PC-9 (cell line): ENCODE results near the gene KCNE1. TPM values are rescaled to one million over a fixed set of nuclear protein-coding genes. Genes with fewer than 3 reads are reported as not detected.

Source experiments
- BruUV-seq: library from RNA; stranded (reverse); fragments of 400-500 nt; replicated peaks from 2 replicates; lab custom pipeline; 2021; lab: Mats Ljungman, UMichigan
- CTCF ChIA-PET: fragments of 300-600 bp; sonication (Branson Sonifier 250); formaldehyde crosslinking; loops from one replicate; lab custom pipeline; 2022; ENCODE audit warnings: antibody characterized with exemption; lab: Charles Lee
- POLR2A ChIA-PET: fragments of 300-600 bp; sonication (Branson Sonifier 250); formaldehyde crosslinking; loops from one replicate; lab custom pipeline; 2022; ENCODE audit warnings: antibody characterized with exemption; ENCODE audit not compliant: unreplicated experiment; lab: Charles Lee
- DNase-seq, 2 experiments: peaks; one replicate each; pipeline versions ENCODE4 v3.0.0 to v3.0.0-alpha.2; 2015 to 2022; ENCODE audit warnings: mixed read lengths in 1 of 2
- H2AFZ ChIP-seq: fragments of 200-600 bp; sonication (generic); 2 replicates; pipeline ENCODE4 v1.8.1; 2017; ENCODE audit warnings: antibody characterized with exemption
- H3F3A ChIP-seq: fragments of 200-600 bp; sonication (generic); 2 replicates; pipeline ENCODE4 v1.8.1; 2017; ENCODE audit warnings: antibody characterized with exemption, mild to moderate bottlenecking, low read depth; ENCODE audit not compliant: insufficient read depth
- H3K27ac ChIP-seq: fragments of 200-600 bp; sonication (generic); 2 replicates; pipeline ENCODE4 v1.6.1; 2016; ENCODE audit warnings: mixed run types
- H3K27me3 ChIP-seq: fragments of 200-600 bp; sonication (generic); 2 replicates; pipeline ENCODE4 v1.6.1; 2016; ENCODE audit warnings: low read depth, mixed run types; ENCODE audit not compliant: insufficient read depth
- H3K36me3 ChIP-seq: fragments of 200-600 bp; sonication (generic); 2 replicates; pipeline ENCODE4 v1.6.1; 2016; ENCODE audit warnings: low read depth, mixed run types
- H3K4me1 ChIP-seq: fragments of 200-600 bp; sonication (generic); replicated peaks from 2 replicates; pipeline ENCODE4 v1.6.1; 2016; ENCODE audit warnings: mixed run types; ENCODE audit not compliant: insufficient read depth
- H3K4me2 ChIP-seq: fragments of 200-600 bp; sonication (generic); 2 replicates; pipeline ENCODE4 v1.6.1; 2017; ENCODE audit warnings: mixed run types
- H3K4me3 ChIP-seq: fragments of 200-600 bp; sonication (generic); 2 replicates; pipeline ENCODE4 v1.6.1; 2016; ENCODE audit warnings: mixed run types
- H3K79me2 ChIP-seq: fragments of 200-600 bp; sonication (generic); 2 replicates; pipeline ENCODE4 v1.6.1; 2017; ENCODE audit warnings: low read depth, mixed run types
- H3K9me2 ChIP-seq: fragments of 200-600 bp; sonication (generic); 2 replicates; pipeline ENCODE4 v1.8.1; 2017; ENCODE audit warnings: mild to moderate bottlenecking; ENCODE audit not compliant: insufficient read depth
- H3K9me3 ChIP-seq: fragments of 200-600 bp; sonication (generic); 2 replicates; pipeline ENCODE4 v1.8.1; 2016; ENCODE audit warnings: low read depth; ENCODE audit not compliant: insufficient read depth
- H4K20me1 ChIP-seq: fragments of 200-600 bp; sonication (generic); 2 replicates; pipeline ENCODE4 v1.8.1; 2017; ENCODE audit not compliant: insufficient read depth
- CTCF ChIP-seq: fragments of 200-600 bp; sonication (generic); conservative IDR thresholded peaks from 2 replicates; pipeline ENCODE4 v1.6.1; 2017; ENCODE audit warnings: mixed run types, antibody characterized with exemption, mild to moderate bottlenecking, moderate library complexity
- EZH2 ChIP-seq: fragments of 200-600 bp; sonication (generic); IDR thresholded peaks from 2 replicates; pipeline ENCODE4 v1.8.0; 2017; ENCODE audit warnings: antibody characterized with exemption, low read depth
- intact Hi-C: fragments of 100-400 bp; cut with micrococcal nuclease; formaldehyde crosslinking; loops from one replicate; pipeline ENCODE4 v1.10.0; 2022; ENCODE audit not compliant: unreplicated experiment
- total RNA-seq: library from RNA; stranded (reverse); gene quantifications from 2 replicates; pipeline ENCODE4 v1.2.3, GENCODE V29; 2021

KCNE1 gene
- total RNA-seq, 1 experiment from 2014 or later, result 0.31 TPM

DNA sequence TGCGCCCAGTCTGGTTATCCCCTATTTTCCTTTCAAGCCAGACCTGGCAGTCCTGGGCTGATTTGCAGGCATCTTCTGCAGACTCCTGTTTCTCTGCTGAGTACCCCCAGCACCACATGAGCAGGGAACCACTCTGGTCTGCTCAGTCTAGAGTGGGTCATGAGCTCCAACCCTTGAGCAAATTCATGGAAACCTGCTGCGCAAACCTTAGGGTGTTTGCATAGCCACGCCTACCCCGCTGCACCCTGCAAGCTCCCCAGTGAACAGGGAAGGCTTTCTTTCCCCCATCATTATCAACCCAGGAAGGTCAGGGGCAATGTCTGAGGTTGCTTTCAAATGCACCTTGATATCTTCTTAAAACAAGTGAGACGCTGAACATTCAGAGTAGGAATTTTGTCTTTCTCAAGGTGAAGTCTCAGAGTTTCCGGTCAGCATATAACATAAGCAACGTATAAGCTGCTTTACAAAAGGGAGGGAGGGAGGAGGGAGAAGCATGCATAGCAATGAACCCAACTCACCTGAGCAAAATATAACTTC, 11.1 kb upstream of the KCNE1 start:
- ChIA-PET POLR2A (no interaction called here), CTCF (no interaction called here)
- no peak for TF ChIP-seq CTCF
- no peak for TF ChIP-seq EZH2
- Histone ChIP-seq H3K9me2 (no peaks in the 10 kb centered on the region), H3K36me3 (no peaks in the 10 kb centered on the region; the same call in 1 of the 2 replicates), H3K79me2 (peaks cover 12% of the 10 kb centered on the region), H3K4me2 (no peak overlapping the region), H3K27me3 (no peaks in the 10 kb centered on the region), H3K4me1 (peaks cover 22% of the 10 kb centered on the region), H3F3A (peaks cover 8% of the 10 kb centered on the region; the same call in 1 of the 2 replicates), H3K27ac (no peak overlapping the region), H3K9me3 (no peaks in the 10 kb centered on the region), H4K20me1 (no peaks in the 10 kb centered on the region), H2AFZ (no peak overlapping the region), H3K4me3 (no peak overlapping the region)
- intact Hi-C loops, result no loop called here
- no peak for DNase-seq
- no TSS peak for BruUV-seq

DNA sequence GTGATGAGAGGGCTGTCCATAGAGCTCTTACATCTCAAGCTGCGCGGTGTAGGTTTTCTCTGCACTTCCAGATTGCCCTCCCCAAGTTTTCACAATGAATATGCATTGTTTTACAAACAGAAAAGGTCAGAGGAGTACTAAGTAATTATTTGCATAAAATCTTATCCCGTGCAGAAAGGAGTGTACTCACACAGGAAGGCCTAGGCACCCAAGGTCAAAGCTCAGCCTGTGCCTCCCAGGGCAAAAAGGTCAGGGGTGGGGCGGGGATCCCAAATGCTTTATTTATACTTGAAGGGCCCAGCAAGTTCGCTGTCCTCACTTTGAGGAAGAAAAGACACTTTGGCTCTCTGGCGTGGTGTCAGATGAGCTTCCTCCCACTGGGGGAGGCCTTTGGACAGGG, 10.3 kb upstream of the KCNE1 start:
- Histone ChIP-seq H3K4me1 (peaks cover 14% of the 10 kb centered on the region), H3F3A (peaks cover 4% of the 10 kb centered on the region; the same call in 1 of the 2 replicates), H3K27ac (no peak overlapping the region), H3K36me3 (no peaks in the 10 kb centered on the region; the same call in 1 of the 2 replicates), H2AFZ (no peak overlapping the region), H3K9me2 (no peaks in the 10 kb centered on the region), H4K20me1 (no peaks in the 10 kb centered on the region), H3K9me3 (no peaks in the 10 kb centered on the region), H3K4me2 (no peak overlapping the region), H3K27me3 (no peaks in the 10 kb centered on the region), H3K79me2 (peaks cover 12% of the 10 kb centered on the region), H3K4me3 (no peak overlapping the region)
- DNase-seq, result no peak
- intact Hi-C loops, result no loop called here
- no TSS peak for BruUV-seq
- CTCF ChIA-PET, result no interaction called here
- no peak for TF ChIP-seq EZH2
- no peak for TF ChIP-seq CTCF
- POLR2A ChIA-PET, result no interaction called here

GRCh38 chr21:34521561-34521960, 9.6 kb upstream of the KCNE1 start:
- H3K4me1 ChIP-seq, result peaks cover 10% of the 10 kb centered on the region; the same call in 1 of the 2 replicates
- no peaks in the 10 kb centered on the region for H3K9me3 ChIP-seq
- BruUV-seq, result no TSS peak
- POLR2A ChIA-PET, result no interaction called here
- no peak for DNase-seq
- H3F3A ChIP-seq, result no peaks in the 10 kb centered on the region
- H3K4me2 ChIP-seq, result no peak overlapping the region
- intact Hi-C loops, result no loop called here
- no peak overlapping the region for H2AFZ ChIP-seq
- no peaks in the 10 kb centered on the region for H3K9me2 ChIP-seq
- H3K36me3 ChIP-seq, result no peaks in the 10 kb centered on the region; the same call in 1 of the 2 replicates
- peaks cover 12% of the 10 kb centered on the region for H3K79me2 ChIP-seq
- no peaks in the 10 kb centered on the region for H4K20me1 ChIP-seq
- H3K4me3 ChIP-seq, result no peak overlapping the region
- TF ChIP-seq EZH2 (no peak), CTCF (no peak)
- H3K27me3 ChIP-seq, result no peaks in the 10 kb centered on the region
- CTCF ChIA-PET, result no interaction called here
- H3K27ac ChIP-seq, result no peak overlapping the region
